ENCODE measurements around the gene ATG16L1. TPM values are rescaled to one million over a fixed set of nuclear protein-coding genes. Genes with fewer than 3 reads are reported as not detected.
A peak's percentile ranks its signal among the peaks of the same experiment; 100 is the strongest.

The ATG16L1 gene
- total RNA-seq, 3 donors from 2014 or later (not counting 1 experiment from before 2014, with no cell fraction given), result 106 to 142 (median 117) TPM

- H3K4me3 Mint-ChIP-seq, result peak overlapping the region; percentile 77
- TF ChIP-seq CTCF (IDR thresholded peaks at IDR 0.05), result no peak
- Histone ChIP-seq H3K27me3 (ENCODE audit: control insufficient read depth, insufficient read depth, low read length) (no peaks in the 10 kb centered on the region), H3K4me1 (ENCODE audit: control insufficient read depth, insufficient read depth, low read length) (peaks cover 41% of the 10 kb centered on the region), H3K27ac (ENCODE audit: low read length) (no peak overlapping the region), H3K9me3 (ENCODE audit: control insufficient read depth, insufficient read depth, low read length) (no peaks in the 10 kb centered on the region), H3K4me3 (ENCODE audit: low read length) (no peak overlapping the region), H3K36me3 (ENCODE audit: control insufficient read depth, insufficient read depth, low read length) (peaks cover 46% of the 10 kb centered on the region)
- H3K9me3 Mint-ChIP-seq, result no peaks in the 10 kb centered on the region
- intact Hi-C loops (cut with micrococcal nuclease), result no loop called here
- DNase-seq, result peak in 1 of 2 donors; percentile 3
- H3K27me3 Mint-ChIP-seq (ENCODE audit: low read depth in 2 of 2), result no peaks in the 10 kb centered on the region
- peaks cover 25 to 46% of the 10 kb centered on the region in 2 donors for H3K4me1 Mint-ChIP-seq
- WGBS (ENCODE audit: insufficient coverage), result 45% methylated on average over 7 of the region's 10 CpGs
- no peak for ATAC-seq
- H3K36me3 Mint-ChIP-seq, result no peaks in the 10 kb centered on the region
- peak overlapping the region; percentile 86 to 89 for H3K27ac Mint-ChIP-seq
Measured at GRCh38 chr2:233209533-233210171, 41.8 kb upstream of the ATG16L1 start.

- Mint-ChIP-seq H3K4me1 (peaks cover 25 to 46% of the 10 kb centered on the region in 2 donors), H3K36me3 (no peaks in the 10 kb centered on the region), H3K27ac (peak overlapping the region; percentile 86 to 89), H3K27me3 (ENCODE audit: low read depth in 2 of 2) (no peaks in the 10 kb centered on the region), H3K9me3 (no peaks in the 10 kb centered on the region), H3K4me3 (peak overlapping the region; percentile 18)
- H3K9me3 ChIP-seq (ENCODE audit: control insufficient read depth, insufficient read depth, low read length), result no peaks in the 10 kb centered on the region
- peaks cover 43% of the 10 kb centered on the region for H3K36me3 ChIP-seq (ENCODE audit: control insufficient read depth, insufficient read depth, low read length)
- H3K27me3 ChIP-seq (ENCODE audit: control insufficient read depth, insufficient read depth, low read length), result no peaks in the 10 kb centered on the region
- no peak for TF ChIP-seq CTCF (IDR thresholded peaks at IDR 0.05)
- no peak for DNase-seq
- no peak overlapping the region for H3K4me3 ChIP-seq (ENCODE audit: low read length)
- 96% methylated on average over 8 of the region's 8 CpGs for WGBS (ENCODE audit: insufficient coverage)
- peaks cover 41% of the 10 kb centered on the region for H3K4me1 ChIP-seq (ENCODE audit: control insufficient read depth, insufficient read depth, low read length)
- intact Hi-C loops (cut with micrococcal nuclease), result no loop called here
- no peak for ATAC-seq
- no peak overlapping the region for H3K27ac ChIP-seq (ENCODE audit: low read length)
Measured at GRCh38 chr2:233210281-233210680, 41.2 kb upstream of the ATG16L1 start.

- Histone ChIP-seq H3K9me3 (ENCODE audit: control insufficient read depth, insufficient read depth, low read length) (no peaks in the 10 kb centered on the region), H3K27ac (ENCODE audit: low read length) (no peak overlapping the region), H3K36me3 (ENCODE audit: control insufficient read depth, insufficient read depth, low read length) (peaks cover 41% of the 10 kb centered on the region), H3K4me3 (ENCODE audit: low read length) (no peak overlapping the region), H3K4me1 (ENCODE audit: control insufficient read depth, insufficient read depth, low read length) (peaks cover 41% of the 10 kb centered on the region), H3K27me3 (ENCODE audit: control insufficient read depth, insufficient read depth, low read length) (no peaks in the 10 kb centered on the region)
- Mint-ChIP-seq H3K9me3 (no peaks in the 10 kb centered on the region), H3K27ac (peak overlapping the region; percentile 86 to 89), H3K27me3 (ENCODE audit: low read depth in 2 of 2) (no peaks in the 10 kb centered on the region), H3K4me1 (peaks cover 25 to 46% of the 10 kb centered on the region in 2 donors), H3K4me3 (no peak overlapping the region), H3K36me3 (no peaks in the 10 kb centered on the region)
- TF ChIP-seq CTCF (IDR thresholded peaks at IDR 0.05), result no peak
- 91% methylated on average over 18 of the region's 18 CpGs for WGBS (ENCODE audit: insufficient coverage)
- ATAC-seq (no peak), DNase-seq (no peak)
- intact Hi-C loops (cut with micrococcal nuclease), result no loop called here
Measured at GRCh38 chr2:233210843-233211547, 40.5 kb upstream of the ATG16L1 start.

Data from natural killer cell (primary cell).